HG02870 (cell line): ENCODE data around the gene GRIN2A.
A peak's percentile ranks its signal among the peaks of the same experiment; 100 is the strongest.

Experiments used
- ATAC-seq: cut with Tn5 transposase; IDR thresholded peaks from one replicate; pipeline ENCODE4 v1.9.1; 2021; ENCODE audit warnings: mild to moderate bottlenecking, moderate library complexity; ENCODE audit not compliant: unreplicated experiment

The GRIN2A gene

DNA sequence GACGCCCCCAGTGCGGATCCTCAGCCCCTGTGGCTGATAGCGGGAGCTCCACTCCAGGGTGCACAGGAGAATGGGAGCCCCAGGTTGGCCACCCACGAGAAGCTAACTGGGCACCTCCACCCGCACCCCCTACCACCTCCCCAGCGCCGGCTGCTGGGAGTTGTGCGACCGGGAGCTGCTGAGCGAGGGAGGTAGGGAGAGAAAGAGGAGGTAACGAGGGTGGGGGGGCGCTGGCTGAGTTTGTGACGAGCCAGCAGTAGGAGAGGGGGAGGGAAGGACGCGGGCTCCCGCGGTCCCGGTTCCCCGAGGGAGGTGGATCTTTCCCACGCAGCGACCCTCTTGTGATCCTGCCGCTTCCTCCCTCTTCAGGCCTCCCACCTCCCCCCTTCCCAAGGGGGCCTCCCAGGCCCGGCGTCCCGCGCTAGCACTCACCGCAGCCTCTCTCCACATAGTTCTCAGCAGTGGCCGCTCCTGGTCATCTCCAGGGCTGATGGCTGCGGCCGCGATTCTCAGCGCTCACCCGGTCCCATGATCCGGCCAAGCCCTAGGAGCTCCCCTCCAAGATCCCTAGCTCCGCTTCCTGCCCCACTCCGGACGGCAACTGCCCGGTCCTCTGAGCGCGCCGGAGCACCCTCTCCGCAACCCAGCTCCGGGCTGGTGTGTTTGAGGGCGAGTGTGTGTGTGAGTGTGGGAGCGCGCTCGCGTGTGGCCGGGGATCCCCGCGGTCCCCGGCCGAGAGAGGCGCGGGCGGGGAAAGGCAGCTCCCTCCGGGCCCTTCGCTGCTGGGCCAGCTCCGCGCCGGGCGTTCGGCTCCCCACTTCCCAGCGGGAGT, at the start of gene GRIN2A:
TSS of gene GRIN2A (minus strand) at position 207 of the 832 bp plus-strand sequence. CDS start 2,017 bp downstream, outside the sequence.
- ATAC-seq = no peak

- ATAC-seq = no peak
These were observed 49.3 kb upstream of the GRIN2A start for GRCh38 chr16:10231563-10231962.

- no peak for ATAC-seq
These were observed 46.6 kb upstream of the GRIN2A start for GRCh38 chr16:10228779-10229178.

- no peak for ATAC-seq
These were observed 44.7 kb upstream of the GRIN2A start for GRCh38 chr16:10226987-10227306.

DNA sequence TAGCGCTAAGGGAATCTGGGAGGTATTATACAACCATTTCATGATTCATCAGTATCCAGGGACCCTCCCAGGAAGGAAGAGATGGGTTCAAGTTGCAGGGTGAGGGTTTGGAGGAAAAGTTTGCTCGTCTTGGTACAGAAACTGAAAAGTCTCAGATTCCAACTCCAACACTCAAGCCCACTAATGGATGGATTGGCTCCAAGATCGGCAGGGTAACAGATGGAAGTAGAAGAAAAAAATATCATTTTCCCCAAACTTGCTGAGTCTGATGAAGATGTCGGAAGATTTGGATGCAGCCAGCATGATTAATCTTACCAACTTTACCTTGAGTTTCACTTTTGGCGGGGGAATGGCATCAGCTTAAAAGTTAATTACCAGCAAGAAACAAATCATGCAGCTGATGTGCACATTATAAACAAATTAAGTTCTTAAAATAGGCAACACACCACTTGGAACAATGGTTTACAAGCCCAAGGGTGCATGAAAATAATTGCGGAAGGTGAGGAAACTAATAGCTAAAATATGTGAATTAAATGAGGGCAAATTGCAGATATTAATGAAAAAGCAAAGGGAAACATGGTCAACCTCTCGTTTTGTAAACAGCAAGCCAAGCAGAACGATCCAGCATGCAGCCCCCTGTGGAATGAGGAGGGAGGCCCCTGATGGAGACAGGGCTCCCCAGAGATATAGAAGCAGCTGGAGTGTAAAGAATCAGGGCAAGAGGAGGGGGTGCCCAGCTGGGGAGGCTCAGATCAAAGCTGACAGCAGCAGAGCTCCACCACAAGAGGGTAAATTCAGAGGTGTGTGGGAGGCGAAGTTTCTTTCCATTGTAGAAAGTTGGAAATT, 44.1 kb upstream of the GRIN2A start:
- no peak for ATAC-seq

- no peak for ATAC-seq
These were observed 43.4 kb upstream of the GRIN2A start for GRCh38 chr16:10225653-10226052.

DNA sequence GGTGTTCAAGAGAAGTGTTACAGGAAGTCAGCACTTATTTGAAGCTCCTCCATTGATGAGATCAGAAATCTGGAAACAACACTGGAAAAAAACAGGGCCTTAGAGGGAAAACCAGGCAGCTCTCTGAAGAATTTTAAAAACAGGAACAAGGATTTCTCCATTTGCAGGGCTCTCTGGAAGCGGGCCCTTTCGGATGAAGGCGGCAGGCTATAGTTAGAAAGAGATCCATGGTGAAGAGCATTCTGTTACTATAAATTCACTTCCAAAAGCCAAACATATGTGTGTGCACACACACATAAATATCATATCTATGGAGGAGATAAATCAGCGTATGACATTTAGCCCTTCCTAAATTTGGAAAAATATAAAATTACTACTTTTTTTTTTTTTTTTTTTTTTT, 42.6 kb upstream of the GRIN2A start:
- ATAC-seq = no peak

GRCh38 chr16:10220942-10221341, 38.7 kb upstream of the GRIN2A start:
- no peak for ATAC-seq

DNA sequence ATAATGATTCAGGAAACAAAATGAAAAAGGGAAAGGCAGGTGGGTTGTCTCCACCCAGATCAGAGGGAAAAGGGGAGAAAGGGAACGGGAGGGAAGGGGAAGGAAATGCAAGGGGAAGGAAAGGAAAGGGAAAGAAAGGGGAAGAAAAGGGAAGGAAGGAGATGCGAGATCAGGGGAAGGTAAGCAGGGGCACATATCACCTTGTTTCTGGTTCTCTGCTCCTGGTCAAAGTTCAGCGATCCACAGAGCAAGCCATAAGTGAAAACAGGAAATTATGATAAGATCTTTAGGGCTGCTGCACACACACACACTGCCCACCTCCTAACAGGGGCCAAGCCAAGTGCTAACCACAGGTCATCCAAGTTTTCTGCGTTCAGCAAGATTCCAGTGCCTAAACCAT, 37.5 kb upstream of the GRIN2A start:
- ATAC-seq = no peak

DNA sequence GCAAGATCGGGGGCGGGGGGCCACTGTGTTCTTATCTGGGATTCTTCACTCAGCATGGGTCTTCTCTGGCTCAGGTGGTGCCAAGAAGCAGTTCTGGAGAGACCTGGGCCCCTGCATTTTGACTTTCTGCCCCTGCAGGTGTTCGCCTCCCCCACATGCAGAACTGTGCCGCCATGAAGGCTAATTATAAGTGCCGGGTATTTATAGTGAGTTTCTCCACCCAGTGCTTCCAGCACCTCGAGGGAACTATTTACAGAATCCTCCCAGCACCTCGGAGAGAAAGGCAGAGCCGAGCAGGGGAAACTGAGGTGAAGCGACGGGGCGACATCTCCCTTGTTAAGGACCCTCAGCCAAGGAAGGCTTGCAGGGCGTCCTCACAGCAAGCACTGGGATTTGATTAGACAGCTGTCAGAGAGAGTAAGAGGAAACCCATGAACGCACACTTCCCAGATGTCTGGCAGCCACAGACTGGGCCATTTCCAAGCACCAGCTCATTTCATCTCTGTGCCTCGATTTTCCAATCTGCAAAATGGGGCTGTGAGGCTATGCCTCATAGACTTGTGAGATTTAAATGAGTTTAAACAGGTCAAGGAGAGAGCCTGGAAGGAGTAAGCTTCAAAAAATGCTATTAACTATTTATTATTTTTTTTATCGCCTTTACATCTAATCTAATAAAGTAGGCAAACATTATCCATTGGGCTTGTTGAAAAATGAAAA, 36.4 kb upstream of the GRIN2A start:
- ATAC-seq = no peak

DNA sequence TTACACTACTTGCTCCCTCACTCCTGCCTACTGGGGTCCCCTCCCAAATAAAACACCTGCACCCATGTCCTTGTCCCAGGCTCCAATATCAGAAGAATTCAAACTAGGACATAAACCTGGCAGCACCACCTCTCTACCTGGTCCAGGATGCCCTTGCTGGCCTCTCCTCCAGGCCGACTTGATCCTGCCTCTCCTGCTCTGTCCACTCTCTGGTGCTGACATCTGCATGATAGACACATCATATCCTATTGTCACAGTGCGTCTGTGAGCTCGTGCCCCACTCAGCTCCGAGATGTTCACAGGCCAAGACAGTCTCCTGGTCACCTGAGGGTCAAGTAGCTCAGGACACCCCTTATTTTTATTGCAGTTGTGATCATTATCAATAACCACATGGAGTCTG, 31.5 kb upstream of the GRIN2A start:
- ATAC-seq = no peak

DNA sequence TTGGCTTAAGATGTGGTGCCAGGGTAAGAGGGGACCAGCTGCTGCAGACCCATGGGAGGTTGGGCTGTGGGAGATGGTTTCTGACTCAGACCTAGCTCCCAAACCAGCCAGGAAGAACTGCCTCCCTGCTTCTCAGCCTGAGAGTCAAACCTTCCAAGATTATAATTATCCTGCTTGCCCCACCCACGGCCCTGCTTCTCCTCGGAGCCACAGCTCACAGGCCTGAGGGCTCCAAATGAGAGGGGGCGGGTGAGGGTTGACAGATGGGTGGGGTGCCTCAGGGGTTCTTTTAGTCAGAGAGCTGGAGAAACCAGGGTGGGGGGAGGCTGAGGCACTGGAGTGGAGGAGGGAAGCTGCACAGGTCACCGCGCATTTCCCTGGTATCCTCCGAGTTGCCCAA, 28.7 kb upstream of the GRIN2A start:
- ATAC-seq = no peak

DNA sequence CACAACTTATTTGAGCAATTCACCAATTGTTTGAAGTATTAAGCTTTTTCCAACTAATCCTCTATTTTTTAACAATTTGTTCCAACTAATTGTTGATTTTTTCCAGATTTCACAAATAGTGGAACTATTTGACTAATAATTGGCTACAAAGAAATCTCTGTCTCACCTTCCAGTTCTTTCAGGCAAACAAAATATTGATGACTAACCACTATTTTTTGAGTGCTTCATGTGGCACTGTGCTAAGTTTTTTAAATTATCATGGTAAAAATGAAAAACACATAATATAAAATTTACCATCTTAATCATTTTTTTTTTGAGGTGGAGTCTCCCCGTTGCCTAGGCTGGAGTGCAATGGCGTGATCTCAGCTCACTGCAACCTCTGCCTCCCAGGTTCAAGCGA, 24.6 kb upstream of the GRIN2A start:
- no peak for ATAC-seq

DNA sequence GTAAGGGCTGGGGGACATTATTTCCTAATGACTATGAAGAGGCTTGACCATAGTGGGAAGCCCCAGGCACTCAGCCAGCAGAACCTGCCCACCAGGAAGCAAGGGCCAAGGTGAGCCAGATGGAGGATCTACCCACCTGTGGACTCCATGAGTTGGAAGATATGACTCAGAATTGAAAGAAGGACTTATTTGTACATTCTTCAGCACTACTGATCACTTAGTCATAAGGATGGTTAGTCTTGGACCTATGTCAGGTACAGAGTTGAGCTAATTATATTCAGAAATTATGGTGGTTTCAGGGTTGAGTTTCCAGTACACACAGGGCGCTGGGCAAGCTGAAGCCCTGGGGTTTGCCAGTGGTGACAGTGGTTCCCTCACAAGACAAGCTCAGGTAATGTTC, 24.0 kb upstream of the GRIN2A start:
- peak; percentile 80 for ATAC-seq

GRCh38 chr16:10205688-10206087, 23.5 kb upstream of the GRIN2A start:
- ATAC-seq = peak; percentile 45

- no peak for ATAC-seq
These were observed 20.4 kb upstream of the GRIN2A start for GRCh38 chr16:10202649-10203048.

- no peak for ATAC-seq
These were observed 18.7 kb upstream of the GRIN2A start for GRCh38 chr16:10200637-10201586.

DNA sequence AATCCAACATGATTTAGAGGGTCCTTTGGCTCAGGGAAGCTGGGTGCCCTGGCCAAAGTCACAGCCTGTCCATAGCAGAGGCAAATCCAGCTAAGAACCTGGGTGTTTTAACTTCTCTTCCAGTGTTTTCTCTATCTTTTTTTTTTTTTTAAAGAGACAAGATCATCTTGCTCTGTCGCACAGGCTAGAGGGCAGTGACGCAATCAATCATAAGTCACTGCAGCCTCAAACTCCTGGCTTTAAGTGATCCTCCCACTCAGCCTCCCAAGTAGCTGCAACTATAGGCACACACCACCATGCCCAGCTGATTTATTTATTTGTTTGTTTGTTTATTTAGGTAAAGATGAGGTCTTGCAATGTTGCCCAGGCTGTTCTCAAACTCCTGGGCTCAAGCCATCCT, 14.8 kb upstream of the GRIN2A start:
- ATAC-seq = no peak

GRCh38 chr16:10191096-10191495, 8.9 kb upstream of the GRIN2A start:
- no peak for ATAC-seq

- no peak for ATAC-seq
These were observed 7.7 kb upstream of the GRIN2A start for GRCh38 chr16:10189861-10190390.
